Measurements from ENCODE around the gene TTLL6.
"Not testable (repeated sequence)": the region's sequence is repeated elsewhere in the genome, so short reads cannot be mapped to it uniquely, and the experiment has no call there.

The TTLL6 gene

GRCh38 chr17:48722201-48722907, 94.7 kb downstream of the TTLL6 start, which contains the start of gene PRAC1:
Gene PRAC1 (minus strand): TSS chr17:48722518. CDS start chr17:48722392, 126 bp downstream.
- no peak for DNase-seq

DNA sequence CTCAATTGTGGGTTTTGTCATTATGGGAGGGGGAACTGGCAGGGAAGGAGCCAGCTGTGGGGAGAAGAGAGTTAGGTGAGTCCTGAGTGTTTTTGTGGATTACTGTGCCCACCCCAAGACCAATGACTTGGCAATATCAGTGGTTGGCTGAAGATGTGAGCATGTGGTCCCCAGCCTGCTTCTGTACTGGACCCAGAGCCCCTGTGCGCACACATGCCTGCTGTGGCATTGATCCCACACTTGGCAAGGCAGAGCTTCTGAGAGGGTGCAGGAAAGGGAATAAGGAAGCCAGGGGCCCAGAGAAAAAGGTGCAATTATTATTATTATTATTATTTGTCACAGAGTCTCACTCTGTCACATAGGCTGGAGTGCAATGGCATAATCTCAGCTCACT, 96.0 kb downstream of the TTLL6 start:
- DNase-seq = no peak

DNA sequence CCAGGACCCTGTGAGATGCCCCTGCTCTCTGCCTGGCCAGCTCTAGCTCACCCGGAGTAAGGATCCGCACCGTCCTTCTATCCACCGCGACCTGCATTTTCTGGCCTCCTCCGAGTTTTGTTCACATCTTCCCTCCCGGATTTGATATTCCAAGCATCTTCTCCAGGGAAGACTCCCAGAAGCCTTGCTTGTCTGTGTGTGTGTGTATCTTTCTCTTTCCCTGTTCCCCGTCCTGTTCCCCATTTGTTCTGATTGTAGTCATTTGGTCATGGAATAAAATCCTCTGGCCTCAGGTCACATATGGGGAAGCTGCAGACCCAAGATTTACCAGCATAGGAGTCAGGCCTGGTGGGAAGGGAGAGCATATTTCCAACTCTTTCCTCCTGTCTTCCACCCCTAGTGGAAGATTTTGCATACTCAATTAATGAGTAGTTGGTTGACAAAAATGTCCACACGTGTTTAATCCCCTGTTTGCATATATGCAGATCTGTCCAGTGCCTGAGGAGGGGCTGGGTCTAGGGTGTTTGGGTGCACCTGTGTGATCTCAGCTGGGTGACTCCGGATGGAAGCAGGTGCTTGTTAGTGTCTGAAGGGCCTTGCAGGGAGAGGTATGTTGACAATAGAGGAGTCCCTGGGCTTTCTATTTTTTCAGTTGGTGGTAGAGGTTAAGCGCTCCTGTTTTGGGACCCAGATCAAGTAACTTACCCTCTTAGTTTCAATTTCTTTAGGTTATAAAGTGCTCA, 96.6 kb downstream of the TTLL6 start:
- no peak for DNase-seq

DNA sequence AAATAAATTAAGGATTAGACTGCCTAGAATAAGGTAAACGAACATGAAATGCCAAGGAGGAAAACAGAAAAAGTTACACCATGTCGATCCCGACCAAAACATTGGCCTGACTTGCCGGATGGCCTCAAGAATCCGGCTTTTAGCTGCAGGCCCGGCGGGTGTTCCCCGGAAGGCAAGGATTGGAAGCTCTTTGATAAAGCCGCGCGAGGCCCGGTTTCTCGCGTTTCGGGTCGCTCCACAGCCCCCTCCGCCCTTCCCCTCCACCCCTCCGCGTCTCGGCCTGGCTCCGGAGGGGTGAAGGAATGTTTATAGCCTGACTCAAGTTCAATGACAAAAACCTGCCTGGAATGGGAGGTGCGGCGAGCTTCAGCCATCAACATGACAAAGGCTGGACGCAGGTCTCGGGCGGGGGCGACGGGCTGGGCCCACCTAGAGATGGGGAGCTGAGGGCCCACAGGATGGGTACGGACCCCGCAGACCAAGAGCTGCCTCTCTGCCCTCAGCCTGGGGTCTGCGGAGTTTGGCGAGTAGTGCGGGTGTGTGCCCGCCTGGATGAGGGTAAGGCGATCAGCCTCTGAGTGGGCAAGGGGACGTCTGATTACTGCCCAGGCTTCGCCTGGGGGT, 97.3 kb downstream of the TTLL6 start:
- no peak for DNase-seq

GRCh38 chr17:48718761-48719641, 98.0 kb downstream of the TTLL6 start:
- DNase-seq = no peak

GRCh38 chr17:48718227-48718760, 98.7 kb downstream of the TTLL6 start:
- DNase-seq = no peak

DNA sequence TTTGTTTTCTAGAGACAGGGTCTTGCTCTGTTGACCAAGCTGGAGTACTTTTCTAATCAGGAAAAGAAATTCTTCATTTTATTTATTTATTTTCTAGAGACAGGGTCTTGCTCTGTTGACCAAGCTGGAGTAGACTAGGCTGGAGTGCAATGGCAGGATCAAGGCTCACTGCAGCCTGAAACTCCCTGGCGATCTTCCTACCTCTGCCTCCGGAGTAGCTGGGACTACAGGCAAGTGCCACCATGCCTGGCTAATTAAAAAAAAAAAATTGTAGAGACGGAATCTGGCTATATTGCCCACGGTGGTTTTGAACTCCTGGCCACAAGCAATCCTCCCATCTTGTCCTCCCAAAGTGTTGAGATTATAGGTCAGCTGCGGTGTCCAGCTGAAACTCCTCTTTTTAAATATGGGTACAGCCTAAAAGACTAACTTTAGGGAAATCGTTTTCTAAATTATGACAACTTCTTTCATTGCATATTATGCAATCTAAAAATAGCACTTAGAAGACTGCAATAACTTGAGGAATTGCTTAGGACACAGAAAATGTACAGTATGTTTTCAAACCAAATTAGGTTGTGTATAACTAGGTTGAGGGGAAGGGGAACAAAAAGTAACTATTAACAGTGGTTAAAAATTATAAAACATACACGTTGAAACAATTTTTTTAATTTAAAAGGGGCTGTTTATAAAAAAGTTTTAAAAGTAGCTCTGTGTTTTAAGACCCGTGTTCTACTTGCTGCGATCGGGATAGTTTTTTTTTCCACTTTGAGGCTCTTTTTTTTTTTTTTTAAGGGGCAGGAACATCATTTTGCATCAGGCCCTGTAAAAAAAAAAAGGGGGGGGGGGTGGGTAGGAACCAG, 99.4 kb downstream of the TTLL6 start:
- DNase-seq = no peak

- DNase-seq = not testable (repeated sequence)
Measured at GRCh38 chr17:48716549-48716948, 100.5 kb downstream of the TTLL6 start.

GRCh38 chr17:48715496-48716399, 101.3 kb downstream of the TTLL6 start:
- peak; percentile 43 for DNase-seq

All from NCI-H2029 treated with DMSO at 0.1 percent for 48 hours (cell line).